HepG2 (cell line): ENCODE measurements around the gene TNPO3. TPM values are rescaled to one million over a fixed set of nuclear protein-coding genes. Genes with fewer than 3 reads are reported as not detected.

Experiments used
- ATAC-seq: fragments of 200-7000 bp; cut with Tn5 transposase; 3 replicates; pipeline ENCODE4 v1.9.1; 2020; ENCODE audit warnings: mild to moderate bottlenecking, moderate library complexity
- BruUV-seq: library from RNA; stranded (reverse); fragments of 400-500 nt; replicated peaks from 2 replicates; lab custom pipeline; 2021; lab: Mats Ljungman, UMichigan
- CTCF ChIA-PET: fragments of 300-600 bp; formaldehyde crosslinking; extraction: SDS; loops from one replicate; lab custom pipeline; 2021; ENCODE audit warnings: low total read pairs, inconsistent platforms, low intra/inter-chr PET ratio; lab: Yijun Ruan, JAX
- POLR2A ChIA-PET: fragments of 350-600 bp; sonication (Branson Sonifier 250); formaldehyde crosslinking; loops from one replicate; lab custom pipeline; 2020; ENCODE audit warnings: antibody characterized with exemption, inconsistent platforms; lab: Yijun Ruan, JAX
- DNase-seq: peaks from one replicate; pipeline ENCODE4 v3.0.0-alpha.2; 2015; ENCODE audit warnings: low spot score
- FAIRE-seq: peaks from 3 replicates; lab custom pipeline; 2011; peaks lifted over from hg19 to GRCh38; lab: Jason Lieb, UNC
- H2AFZ ChIP-seq: one replicate; pipeline ENCODE4 v1.6.1; 2011; ENCODE audit warnings: low read length, inconsistent platforms
- H3K27ac ChIP-seq: fragments of 300-600 bp; 3 replicates; pipeline ENCODE4 v1.8.0; 2011; ENCODE audit warnings: mixed run types, mild to moderate bottlenecking, mixed read lengths, low read length, inconsistent platforms; ENCODE audit not compliant: insufficient read depth; ENCODE audit errors: extremely low read length
- H3K27me3 ChIP-seq, 2 experiments: fragments of 200-600 bp in 1 of 2; 2 replicates in 1 of 2; 3 replicates in 1 of 2; pipeline versions ENCODE4 v1.6.0 to v1.8.0; 2011; ENCODE audit warnings: low read length in 2 of 2, mild to moderate bottlenecking in 2 of 2, moderate library complexity in 2 of 2, inconsistent platforms in 1 of 2; ENCODE audit not compliant: insufficient read depth in 2 of 2, control insufficient read depth in 1 of 2
- H3K36me3 ChIP-seq, 2 experiments: fragments of 200-600 bp in 1 of 2; replicated peaks in 1 of 2; 2 replicates in 1 of 2; 3 replicates in 1 of 2; pipeline versions ENCODE4 v1.5.1 to v1.8.0; 2011; ENCODE audit warnings: low read length in 2 of 2, inconsistent platforms in 1 of 2; ENCODE audit not compliant: insufficient read depth in 2 of 2, control insufficient read depth in 1 of 2
- H3K4me1 ChIP-seq: 2 replicates; pipeline ENCODE4 v1.5.1; 2012; ENCODE audit warnings: low read length, inconsistent platforms; ENCODE audit not compliant: insufficient read depth
- H3K4me2 ChIP-seq: 2 replicates; pipeline ENCODE4 v1.6.0; 2011; ENCODE audit warnings: low read depth, low read length, inconsistent platforms
- H3K4me3 ChIP-seq, 3 experiments: fragments of 200-600 bp in 1 of 3; sonication (generic), shearing (Covaris generic) in 1 of 3; replicated peaks in 1 of 3; 2 replicates each; pipeline ENCODE4 v1.5.1; 2011 to 2016; ENCODE audit warnings: low read length in 3 of 3, inconsistent platforms in 2 of 3, low read depth in 2 of 3, mild to moderate bottlenecking in 2 of 3, control low read depth in 1 of 3, mixed read lengths in 1 of 3; ENCODE audit not compliant: insufficient read depth in 1 of 3
- H3K79me2 ChIP-seq: one replicate; pipeline ENCODE4 v1.6.1; 2011; ENCODE audit warnings: low read length, inconsistent platforms; ENCODE audit not compliant: insufficient read depth
- H3K9ac ChIP-seq: 2 replicates; pipeline ENCODE4 v1.6.0; 2011; ENCODE audit warnings: mild to moderate bottlenecking, low read depth, low read length, inconsistent platforms; ENCODE audit not compliant: insufficient read depth
- H3K9me3 ChIP-seq: 2 replicates; pipeline ENCODE4 v1.5.1; 2012; ENCODE audit warnings: mild to moderate bottlenecking, low read length
- H4K20me1 ChIP-seq: 2 replicates; pipeline ENCODE4 v1.6.0; 2011; ENCODE audit warnings: inconsistent platforms, mild to moderate bottlenecking, low read length, moderate library complexity; ENCODE audit not compliant: insufficient read depth
- EHMT2 ChIP-seq: fragments of 200-600 bp; sonication (generic); IDR thresholded peaks from 2 replicates; pipeline ENCODE4 v1.7.0; 2017; ENCODE audit warnings: antibody characterized with exemption, low read depth, low read length, borderline replicate concordance
- HMG20A ChIP-seq: IDR thresholded peaks from 2 replicates; pipeline ENCODE4 v1.6.1; 2016; ENCODE audit warnings: borderline replicate concordance
- SP1 ChIP-seq, 2 experiments: fragments of 450-650 bp in 1 of 2; sonication (generic) in 1 of 2; formaldehyde crosslinking in 1 of 2; IDR thresholded peaks; 2 replicates each; pipeline versions ENCODE4 v1.4.0 to v1.6.1; 2016 to 2020; ENCODE audit warnings: missing genetic modification reagents in 1 of 2
- ZMYM4 ChIP-seq: sonication (generic); formaldehyde crosslinking; IDR thresholded peaks from 2 replicates; pipeline ENCODE4 v1.8.1; 2023; ENCODE audit warnings: mild to moderate bottlenecking, missing genetic modification reagents
- WGBS: methylation state at CpG from one replicate; pipeline ENCODE4 v1.1.6; 2017; ENCODE audit warnings: low lambda C conversion rate; 5-methylcytosine and 5-hydroxymethylcytosine counted together
- in situ Hi-C: cut with HindIII; loops from 2 replicates; pipeline ENCODE4 v1.10.0; 2017; ENCODE audit warnings: low pct_unique_long_range_greater_than_20kb; ENCODE audit not compliant: extremely low pct_ligation_motif_present
- intact Hi-C: fragments of 100-400 bp; cut with micrococcal nuclease; formaldehyde crosslinking; loops from one replicate; pipeline ENCODE4 v1.10.0; 2022; ENCODE audit not compliant: unreplicated experiment
- polyA plus RNA-seq, 8 experiments: library from polyadenylated mRNA; depleted of rRNA in 3 of 8; stranded (reverse) in 7 of 8; unstranded in 1 of 8; fragments of >200 nt; fragmentation: Illumina TruSeq in 4 of 8; extraction: Trizol in 4 of 8; gene quantifications; 2 replicates each; pipeline versions ENCODE4 v1.2.1 to v1.2.3, GENCODE V29; 2011 to 2016; ENCODE audit warnings: low read depth in 4 of 8, missing spikeins in 1 of 8, mixed read lengths in 1 of 8; ENCODE audit not compliant: insufficient read depth in 1 of 8
- total RNA-seq, 5 experiments: library from RNA; depleted of rRNA; stranded (reverse); fragments of >200 nt; fragmentation: Illumina TruSeq; extraction: Trizol; gene quantifications; 2 replicates each; pipeline ENCODE4 v1.2.3, GENCODE V29; 2016; ENCODE audit warnings: low read depth in 1 of 5
- TF ChIP-seq, protein P1 (sequence below), 2 experiments: sonication (generic) in 1 of 2; formaldehyde crosslinking in 1 of 2; IDR thresholded peaks; 2 replicates each; pipeline versions ENCODE4 v1.4.0 to v1.6.1; 2018 to 2020; ENCODE audit warnings: missing genetic modification reagents in 2 of 2, borderline replicate concordance in 1 of 2, low read depth in 1 of 2, mild to moderate bottlenecking in 1 of 2, missing biosample characterization in 1 of 2
- TF ChIP-seq, protein P2 (sequence below): sonication (generic); formaldehyde crosslinking; IDR thresholded peaks from 2 replicates; pipeline ENCODE4 v1.8.0; 2022; ENCODE audit warnings: mild to moderate bottlenecking, missing genetic modification reagents, moderate library complexity
- TF ChIP-seq, protein P3 (sequence below): sonication (generic); formaldehyde crosslinking; IDR thresholded peaks from 2 replicates; pipeline ENCODE4 v1.4.0; 2020; ENCODE audit warnings: mild to moderate bottlenecking, low read depth, missing genetic modification reagents
- TF ChIP-seq, protein P4 (sequence below), 2 experiments: sonication (generic) in 1 of 2; formaldehyde crosslinking in 1 of 2; IDR thresholded peaks; 2 replicates each; pipeline versions ENCODE4 v1.4.0 to v1.6.1; 2016 to 2020; ENCODE audit warnings: borderline replicate concordance in 1 of 2, low read depth in 1 of 2, mild to moderate bottlenecking in 1 of 2, missing genetic modification reagents in 1 of 2
- TF ChIP-seq, protein P5 (sequence below): IDR thresholded peaks from 2 replicates; pipeline ENCODE4 v1.6.1; 2018; ENCODE audit warnings: missing genetic modification reagents

The TNPO3 gene
- total and polyA plus RNA-seq, 2 of the 13 experiments (the other 11 are each of a cell fraction or from before 2014, with no cell fraction given): 23.8 to 44.6 TPM

DNA sequence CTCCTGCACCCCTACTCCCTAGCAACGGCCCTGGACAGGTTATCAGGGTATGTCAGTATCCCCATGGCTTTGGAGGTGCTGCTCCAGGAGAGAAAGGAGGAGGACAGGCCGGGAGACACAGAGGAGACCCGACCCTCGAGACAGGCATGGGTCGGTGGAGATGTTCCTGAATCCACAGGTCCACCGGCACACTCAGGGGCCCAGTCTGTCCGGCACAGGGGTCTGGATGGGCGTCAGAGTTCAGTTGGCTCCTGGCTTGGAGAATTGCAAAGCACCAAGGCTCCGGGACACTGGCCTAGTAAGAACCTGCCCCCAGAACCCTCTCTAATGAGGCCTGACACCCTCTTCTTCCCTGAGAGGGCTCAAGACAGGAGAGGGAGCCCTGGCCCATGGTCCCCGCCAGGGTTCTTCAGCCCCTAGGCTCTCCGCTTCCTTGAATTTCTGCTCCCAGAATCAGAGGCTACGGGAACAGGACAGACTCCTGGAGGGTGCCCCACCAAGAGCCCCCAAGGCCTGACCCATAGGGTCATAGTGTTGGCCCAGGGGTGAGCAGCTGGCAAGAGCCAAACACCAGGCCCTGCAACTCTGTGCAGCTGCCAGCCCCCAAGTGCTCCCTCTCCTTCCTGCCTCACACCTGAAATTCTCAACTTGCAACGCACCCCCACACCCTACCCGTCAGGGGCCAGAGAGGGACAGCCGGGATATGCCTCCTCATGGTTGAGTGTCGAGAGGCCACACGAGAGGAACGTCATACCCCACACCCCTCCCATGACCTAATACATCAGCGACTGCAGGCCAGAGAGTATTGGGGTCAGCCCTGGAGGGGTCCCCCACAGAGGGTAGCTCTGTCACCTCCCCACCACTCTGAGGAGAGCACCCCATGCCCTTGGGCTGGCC is 122.7 kb downstream of the TNPO3 start:
- FAIRE-seq: no peak
- in situ Hi-C loops: no loop called here
- TF ChIP-seq ZMYM4 (CRISPR knock-in tag): no peak
- no peak for TF ChIP-seq HMG20A (CRISPR knock-in tag)
- TF ChIP-seq, protein P1, sequence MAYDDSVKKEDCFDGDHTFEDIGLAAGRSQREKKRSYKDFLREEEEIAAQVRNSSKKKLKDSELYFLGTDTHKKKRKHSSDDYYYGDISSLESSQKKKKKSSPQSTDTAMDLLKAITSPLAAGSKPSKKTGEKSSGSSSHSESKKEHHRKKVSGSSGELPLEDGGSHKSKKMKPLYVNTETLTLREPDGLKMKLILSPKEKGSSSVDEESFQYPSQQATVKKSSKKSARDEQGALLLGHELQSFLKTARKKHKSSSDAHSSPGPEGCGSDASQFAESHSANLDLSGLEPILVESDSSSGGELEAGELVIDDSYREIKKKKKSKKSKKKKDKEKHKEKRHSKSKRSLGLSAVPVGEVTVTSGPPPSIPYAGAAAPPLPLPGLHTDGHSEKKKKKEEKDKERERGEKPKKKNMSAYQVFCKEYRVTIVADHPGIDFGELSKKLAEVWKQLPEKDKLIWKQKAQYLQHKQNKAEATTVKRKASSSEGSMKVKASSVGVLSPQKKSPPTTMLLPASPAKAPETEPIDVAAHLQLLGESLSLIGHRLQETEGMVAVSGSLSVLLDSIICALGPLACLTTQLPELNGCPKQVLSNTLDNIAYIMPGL (CRISPR knock-in tag; IDR thresholded peaks at IDR 0.05; ENCODE audit: borderline replicate concordance in 1 of 2, low read depth in 1 of 2): no peak
- TF ChIP-seq, protein P2, sequence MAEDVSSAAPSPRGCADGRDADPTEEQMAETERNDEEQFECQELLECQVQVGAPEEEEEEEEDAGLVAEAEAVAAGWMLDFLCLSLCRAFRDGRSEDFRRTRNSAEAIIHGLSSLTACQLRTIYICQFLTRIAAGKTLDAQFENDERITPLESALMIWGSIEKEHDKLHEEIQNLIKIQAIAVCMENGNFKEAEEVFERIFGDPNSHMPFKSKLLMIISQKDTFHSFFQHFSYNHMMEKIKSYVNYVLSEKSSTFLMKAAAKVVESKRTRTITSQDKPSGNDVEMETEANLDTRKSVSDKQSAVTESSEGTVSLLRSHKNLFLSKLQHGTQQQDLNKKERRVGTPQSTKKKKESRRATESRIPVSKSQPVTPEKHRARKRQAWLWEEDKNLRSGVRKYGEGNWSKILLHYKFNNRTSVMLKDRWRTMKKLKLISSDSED (CRISPR knock-in tag): no peak
- no peak for TF ChIP-seq SP1 (IDR thresholded peaks at IDR 0.05)
- TF ChIP-seq SP1 (CRISPR knock-in tag; IDR thresholded peaks at IDR 0.05): no peak
- TF ChIP-seq, protein P3, sequence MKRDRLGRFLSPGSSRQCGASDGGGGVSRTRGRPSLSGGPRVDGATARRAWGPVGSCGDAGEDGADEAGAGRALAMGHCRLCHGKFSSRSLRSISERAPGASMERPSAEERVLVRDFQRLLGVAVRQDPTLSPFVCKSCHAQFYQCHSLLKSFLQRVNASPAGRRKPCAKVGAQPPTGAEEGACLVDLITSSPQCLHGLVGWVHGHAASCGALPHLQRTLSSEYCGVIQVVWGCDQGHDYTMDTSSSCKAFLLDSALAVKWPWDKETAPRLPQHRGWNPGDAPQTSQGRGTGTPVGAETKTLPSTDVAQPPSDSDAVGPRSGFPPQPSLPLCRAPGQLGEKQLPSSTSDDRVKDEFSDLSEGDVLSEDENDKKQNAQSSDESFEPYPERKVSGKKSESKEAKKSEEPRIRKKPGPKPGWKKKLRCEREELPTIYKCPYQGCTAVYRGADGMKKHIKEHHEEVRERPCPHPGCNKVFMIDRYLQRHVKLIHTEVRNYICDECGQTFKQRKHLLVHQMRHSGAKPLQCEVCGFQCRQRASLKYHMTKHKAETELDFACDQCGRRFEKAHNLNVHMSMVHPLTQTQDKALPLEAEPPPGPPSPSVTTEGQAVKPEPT (CRISPR knock-in tag): no peak
- TF ChIP-seq, protein P4, sequence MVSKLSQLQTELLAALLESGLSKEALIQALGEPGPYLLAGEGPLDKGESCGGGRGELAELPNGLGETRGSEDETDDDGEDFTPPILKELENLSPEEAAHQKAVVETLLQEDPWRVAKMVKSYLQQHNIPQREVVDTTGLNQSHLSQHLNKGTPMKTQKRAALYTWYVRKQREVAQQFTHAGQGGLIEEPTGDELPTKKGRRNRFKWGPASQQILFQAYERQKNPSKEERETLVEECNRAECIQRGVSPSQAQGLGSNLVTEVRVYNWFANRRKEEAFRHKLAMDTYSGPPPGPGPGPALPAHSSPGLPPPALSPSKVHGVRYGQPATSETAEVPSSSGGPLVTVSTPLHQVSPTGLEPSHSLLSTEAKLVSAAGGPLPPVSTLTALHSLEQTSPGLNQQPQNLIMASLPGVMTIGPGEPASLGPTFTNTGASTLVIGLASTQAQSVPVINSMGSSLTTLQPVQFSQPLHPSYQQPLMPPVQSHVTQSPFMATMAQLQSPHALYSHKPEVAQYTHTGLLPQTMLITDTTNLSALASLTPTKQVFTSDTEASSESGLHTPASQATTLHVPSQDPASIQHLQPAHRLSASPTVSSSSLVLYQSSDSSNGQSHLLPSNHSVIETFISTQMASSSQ (IDR thresholded peaks at IDR 0.05; ENCODE audit: low read depth): no peak
- TF ChIP-seq, protein P4 (CRISPR knock-in tag; IDR thresholded peaks at IDR 0.05; ENCODE audit: borderline replicate concordance): no peak
- TF ChIP-seq, protein P5, sequence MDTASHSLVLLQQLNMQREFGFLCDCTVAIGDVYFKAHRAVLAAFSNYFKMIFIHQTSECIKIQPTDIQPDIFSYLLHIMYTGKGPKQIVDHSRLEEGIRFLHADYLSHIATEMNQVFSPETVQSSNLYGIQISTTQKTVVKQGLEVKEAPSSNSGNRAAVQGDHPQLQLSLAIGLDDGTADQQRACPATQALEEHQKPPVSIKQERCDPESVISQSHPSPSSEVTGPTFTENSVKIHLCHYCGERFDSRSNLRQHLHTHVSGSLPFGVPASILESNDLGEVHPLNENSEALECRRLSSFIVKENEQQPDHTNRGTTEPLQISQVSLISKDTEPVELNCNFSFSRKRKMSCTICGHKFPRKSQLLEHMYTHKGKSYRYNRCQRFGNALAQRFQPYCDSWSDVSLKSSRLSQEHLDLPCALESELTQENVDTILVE (CRISPR knock-in tag): no peak
- TF ChIP-seq EHMT2: no peak

More for the DNA sequence above, 122.7 kb downstream of the TNPO3 start:
- Histone ChIP-seq H3K4me2 (no peak overlapping the region), H3K36me3 (no peaks in the 10 kb centered on the region), H3K9ac (no peak overlapping the region), H4K20me1 (no peaks in the 10 kb centered on the region), H3K27ac (no peak overlapping the region), H3K79me2 (no peaks in the 10 kb centered on the region), H3K4me3 (no peak overlapping the region), H3K4me1 (peaks cover 44% of the 10 kb centered on the region), H2AFZ (no peak overlapping the region), H3K27me3 (peaks cover 9 to 51% of the 10 kb centered on the region in 2 experiments), H3K9me3 (no peaks in the 10 kb centered on the region)
- no peak for DNase-seq
- WGBS: 48% methylated on average over 7 of the region's 19 CpGs
- no peak for ATAC-seq
- POLR2A ChIA-PET: no interaction called here
- CTCF ChIA-PET: no interaction called here
- intact Hi-C loops: no loop called here
- no TSS peak for BruUV-seq
